Measurements from ENCODE around the gene ABHD10.

DNA sequence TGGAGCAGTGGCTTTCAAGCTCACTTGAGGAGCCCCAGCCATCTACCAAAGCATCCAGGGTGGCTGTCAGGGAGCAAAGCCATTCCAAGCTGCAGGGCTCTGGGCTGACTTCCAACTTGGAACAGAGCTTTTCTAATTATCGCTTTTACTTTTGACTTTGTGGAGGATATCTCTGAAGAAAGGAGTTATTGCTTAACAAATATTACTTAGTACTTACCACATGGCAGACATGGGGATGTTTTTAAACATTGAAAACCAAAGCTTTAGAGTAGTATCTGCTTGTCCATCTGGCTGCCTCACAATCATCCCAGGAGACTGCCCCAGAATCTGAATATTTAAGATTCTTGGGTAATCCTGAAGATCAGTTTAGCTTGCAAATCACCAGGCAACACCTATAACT is 28.8 kb downstream of the ABHD10 start:
- no peak for TF ChIP-seq CTCF (conservative IDR thresholded peaks at IDR 0.05)
- no peak for TF ChIP-seq EZH2 (IDR thresholded peaks at IDR 0.05; ENCODE audit: low read depth)
